ENCODE measurements around the gene RGL3.
"Not testable (repeated sequence)": the region's sequence is repeated elsewhere in the genome, so short reads cannot be mapped to it uniquely, and the experiment has no call there.

GRCh38 chr19:11455233-11455554 lies 36.1 kb upstream of the RGL3 start:
- TF ChIP-seq CTCF (IDR thresholded peaks at IDR 0.05 in 8 of 11, conservative IDR thresholded peaks at IDR 0.05 in 3 of 11); POLR2A (IDR thresholded peaks at IDR 0.05); POLR2AphosphoS5 (IDR thresholded peaks at IDR 0.05): not testable (repeated sequence)
